ENCODE results near the gene CARD18.

Gene CARD18

GRCh38 chr11:105152021-105152512 lies 12.5 kb upstream of the CARD18 start:
- no peak for TF ChIP-seq CTCF (conservative IDR thresholded peaks at IDR 0.05; ENCODE audit: low read depth, low read length)
- no peaks in the 10 kb centered on the region for H3K79me2 ChIP-seq (ENCODE audit: insufficient read depth, low read depth)
- no peaks in the 10 kb centered on the region for H3K4me1 ChIP-seq (ENCODE audit: low read depth, poor library complexity, severe bottlenecking)
- no peaks in the 10 kb centered on the region for H4K20me1 ChIP-seq (ENCODE audit: insufficient read depth)
- H3K27me3 ChIP-seq (ENCODE audit: insufficient read depth, low read depth) = no peaks in the 10 kb centered on the region
- no peak overlapping the region for H3K27ac ChIP-seq
- H3K4me3 ChIP-seq (IDR thresholded peaks at IDR 0.05; ENCODE audit: insufficient read depth, low read depth, low read length) = no peak overlapping the region
- H3K4me2 ChIP-seq = no peak overlapping the region
- no peak overlapping the region for H3K9ac ChIP-seq
- H2AFZ ChIP-seq (ENCODE audit: low read depth) = no peak overlapping the region
- H3K36me3 ChIP-seq (ENCODE audit: insufficient read depth) = no peaks in the 10 kb centered on the region

DNA sequence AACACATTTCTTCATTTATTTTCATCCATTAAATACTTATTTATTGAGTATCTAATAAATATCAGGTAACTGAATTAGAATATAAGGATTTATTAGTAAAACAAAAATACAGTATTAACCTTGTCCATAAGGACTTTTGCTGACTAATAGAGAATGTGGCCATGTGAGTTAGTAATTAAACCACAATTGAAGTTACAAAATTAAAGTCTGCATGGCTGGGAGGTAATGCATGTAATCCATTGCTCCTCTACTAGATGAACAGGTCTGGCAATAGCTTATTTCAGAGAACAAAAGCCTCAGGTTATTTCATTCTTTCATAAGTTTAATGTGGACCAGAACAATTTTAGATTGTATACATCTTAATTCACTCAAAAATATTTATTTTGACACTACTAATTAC lies 9.9 kb upstream of the CARD18 start:
- H4K20me1 ChIP-seq (ENCODE audit: insufficient read depth) = no peaks in the 10 kb centered on the region
- no peak overlapping the region for H2AFZ ChIP-seq (ENCODE audit: low read depth)
- H3K79me2 ChIP-seq (ENCODE audit: insufficient read depth, low read depth) = no peaks in the 10 kb centered on the region
- H3K27ac ChIP-seq = no peak overlapping the region
- no peak for TF ChIP-seq CTCF (conservative IDR thresholded peaks at IDR 0.05; ENCODE audit: low read depth, low read length)
- H3K9ac ChIP-seq = no peak overlapping the region
- H3K36me3 ChIP-seq (ENCODE audit: insufficient read depth) = no peaks in the 10 kb centered on the region
- no peak overlapping the region for H3K4me2 ChIP-seq
- no peaks in the 10 kb centered on the region for H3K27me3 ChIP-seq (ENCODE audit: insufficient read depth, low read depth)
- no peak overlapping the region for H3K4me3 ChIP-seq (IDR thresholded peaks at IDR 0.05; ENCODE audit: insufficient read depth, low read depth, low read length)
- no peaks in the 10 kb centered on the region for H3K4me1 ChIP-seq (ENCODE audit: low read depth, poor library complexity, severe bottlenecking)

GRCh38 chr11:105148241-105148640 lies 8.7 kb upstream of the CARD18 start:
- H3K27me3 ChIP-seq (ENCODE audit: insufficient read depth, low read depth) = no peaks in the 10 kb centered on the region
- H3K4me3 ChIP-seq (IDR thresholded peaks at IDR 0.05; ENCODE audit: insufficient read depth, low read depth, low read length) = no peak overlapping the region
- H3K9ac ChIP-seq = no peak overlapping the region
- no peak overlapping the region for H3K4me2 ChIP-seq
- H3K36me3 ChIP-seq (ENCODE audit: insufficient read depth) = no peaks in the 10 kb centered on the region
- no peaks in the 10 kb centered on the region for H3K4me1 ChIP-seq (ENCODE audit: low read depth, poor library complexity, severe bottlenecking)
- H3K27ac ChIP-seq = no peak overlapping the region
- H3K79me2 ChIP-seq (ENCODE audit: insufficient read depth, low read depth) = no peaks in the 10 kb centered on the region
- H2AFZ ChIP-seq (ENCODE audit: low read depth) = no peak overlapping the region
- TF ChIP-seq CTCF (conservative IDR thresholded peaks at IDR 0.05; ENCODE audit: low read depth, low read length) = no peak
- H4K20me1 ChIP-seq (ENCODE audit: insufficient read depth) = no peaks in the 10 kb centered on the region

DNA sequence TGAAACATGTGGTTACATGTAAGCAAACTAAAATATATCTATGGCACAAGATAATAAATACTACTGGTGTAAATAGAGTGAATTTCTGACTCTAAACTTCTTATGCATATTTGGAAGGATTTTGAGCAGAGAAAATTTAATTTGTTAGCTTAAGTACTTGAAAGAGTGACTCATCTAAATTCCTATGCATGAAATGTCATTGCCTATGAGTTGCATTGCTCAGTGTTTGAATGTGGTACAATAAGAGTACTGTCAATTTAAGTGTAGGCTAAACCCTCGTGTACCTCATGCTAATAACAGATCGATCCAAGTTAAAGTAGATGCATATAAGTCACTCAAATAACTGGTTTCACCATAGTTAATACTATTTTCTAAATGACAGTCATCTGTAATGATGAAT lies 5.3 kb upstream of the CARD18 start:
- H2AFZ ChIP-seq (ENCODE audit: low read depth) = no peak overlapping the region
- TF ChIP-seq CTCF (conservative IDR thresholded peaks at IDR 0.05; ENCODE audit: low read depth, low read length) = no peak
- H3K36me3 ChIP-seq (ENCODE audit: insufficient read depth) = no peaks in the 10 kb centered on the region
- H3K9ac ChIP-seq = no peak overlapping the region
- H3K4me3 ChIP-seq (IDR thresholded peaks at IDR 0.05; ENCODE audit: insufficient read depth, low read depth, low read length) = no peak overlapping the region
- H3K27me3 ChIP-seq (ENCODE audit: insufficient read depth, low read depth) = no peaks in the 10 kb centered on the region
- H3K4me1 ChIP-seq (ENCODE audit: low read depth, poor library complexity, severe bottlenecking) = no peaks in the 10 kb centered on the region
- H3K79me2 ChIP-seq (ENCODE audit: insufficient read depth, low read depth) = no peaks in the 10 kb centered on the region
- H3K27ac ChIP-seq = no peak overlapping the region
- no peak overlapping the region for H3K4me2 ChIP-seq
- no peaks in the 10 kb centered on the region for H4K20me1 ChIP-seq (ENCODE audit: insufficient read depth)

Measured in KMS-11 (cell line).